ENCODE results near the gene CNGB1.

CNGB1 gene

DNA sequence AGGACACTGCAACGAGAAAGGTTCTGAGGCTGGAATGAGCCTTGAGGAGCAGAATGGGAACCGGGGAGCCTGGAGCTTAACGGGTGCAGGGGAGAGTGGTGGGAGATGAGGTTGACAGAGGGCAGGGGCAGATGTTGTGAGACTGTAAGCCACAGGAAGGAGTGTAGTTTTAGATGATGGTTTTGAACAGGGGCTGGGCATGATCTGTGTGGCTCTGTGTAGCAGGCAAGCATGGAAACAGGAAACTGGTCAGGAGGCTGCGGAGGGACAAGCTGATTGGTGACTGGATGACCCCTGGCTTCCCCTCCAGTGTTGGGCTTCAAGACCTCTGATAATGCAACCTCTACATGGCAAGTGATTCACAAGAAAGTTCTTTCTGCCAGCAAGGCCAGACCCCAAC is 1.4 kb upstream of the CNGB1 start:
- no peak for DNase-seq (ENCODE audit: low read depth in 2 of 2)

DNA sequence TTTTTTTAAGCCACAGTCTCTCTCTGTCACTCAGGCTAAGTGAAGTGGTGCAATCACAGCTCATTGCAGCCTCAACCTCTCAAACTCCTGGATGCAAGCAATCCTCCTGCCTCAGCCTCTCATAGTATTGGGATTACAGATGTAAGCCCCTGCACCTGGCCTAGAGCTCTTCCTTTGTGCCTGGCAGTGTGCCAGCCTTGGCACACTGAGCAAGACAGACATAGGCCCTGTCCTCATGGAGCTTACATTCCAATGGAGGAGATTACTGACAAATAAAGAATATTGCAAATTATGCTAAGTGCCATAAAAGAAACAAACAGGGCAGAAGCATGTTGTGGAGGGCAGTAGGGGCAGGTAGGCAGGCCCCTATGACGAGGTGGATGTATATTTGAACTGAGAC is 920 bp upstream of the CNGB1 start:
- DNase-seq (ENCODE audit: low read depth in 2 of 2) = no peak

DNA sequence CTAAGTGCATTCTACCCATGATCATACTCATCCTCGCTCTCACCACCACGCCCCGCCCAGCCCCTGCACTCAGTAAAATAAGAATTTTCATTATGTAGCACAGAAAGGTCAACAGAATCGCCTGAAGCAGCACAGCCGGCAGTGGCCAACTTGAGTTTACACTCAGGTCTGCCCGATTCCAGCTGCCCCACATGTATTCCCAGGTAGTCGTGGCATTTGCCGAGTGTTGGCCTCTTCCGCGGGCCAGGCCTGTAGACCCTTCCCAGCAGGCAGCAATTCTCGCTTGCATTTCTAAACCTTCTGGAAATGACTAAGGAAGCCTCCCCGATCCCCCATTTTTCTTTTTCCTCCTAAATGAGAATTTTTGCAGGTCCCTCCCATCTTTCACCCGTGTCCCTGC is 609 bp downstream of the CNGB1 start:
- no peak for DNase-seq (ENCODE audit: low read depth in 2 of 2)

DNA sequence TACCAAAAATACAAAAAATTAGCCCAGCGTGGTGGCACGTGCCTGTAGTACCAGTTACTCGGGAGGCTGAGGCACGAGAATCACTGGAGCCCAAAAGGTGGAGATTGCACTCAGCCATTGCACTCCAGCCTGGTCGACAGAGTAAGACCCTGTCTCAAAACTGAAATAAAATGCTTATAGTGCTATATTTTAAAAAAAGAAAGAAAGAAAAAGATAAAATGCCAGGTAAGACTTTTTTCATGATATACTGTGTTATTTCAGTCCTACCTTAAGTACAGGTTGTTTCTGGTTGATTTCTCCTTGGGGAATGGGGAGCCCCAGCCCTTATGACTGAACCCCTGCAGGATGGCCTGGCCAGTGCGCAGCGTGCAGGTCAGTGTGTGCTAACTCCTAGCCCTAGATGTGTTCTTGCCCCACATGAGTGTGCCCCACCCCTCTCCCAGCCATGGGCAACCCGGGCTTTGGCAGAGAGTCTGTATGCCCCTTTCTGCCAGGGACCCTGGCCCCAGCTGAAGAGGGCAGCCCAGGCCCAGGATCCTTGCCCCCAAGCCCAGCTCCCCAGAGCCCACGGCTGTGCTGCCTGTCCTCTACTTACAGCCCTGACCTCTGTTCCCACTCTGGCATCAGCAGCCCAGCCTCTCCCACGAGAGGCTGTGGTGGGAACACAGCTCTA is 1.3 kb downstream of the CNGB1 start:
- DNase-seq (ENCODE audit: low read depth in 2 of 2) = no peak

DNA sequence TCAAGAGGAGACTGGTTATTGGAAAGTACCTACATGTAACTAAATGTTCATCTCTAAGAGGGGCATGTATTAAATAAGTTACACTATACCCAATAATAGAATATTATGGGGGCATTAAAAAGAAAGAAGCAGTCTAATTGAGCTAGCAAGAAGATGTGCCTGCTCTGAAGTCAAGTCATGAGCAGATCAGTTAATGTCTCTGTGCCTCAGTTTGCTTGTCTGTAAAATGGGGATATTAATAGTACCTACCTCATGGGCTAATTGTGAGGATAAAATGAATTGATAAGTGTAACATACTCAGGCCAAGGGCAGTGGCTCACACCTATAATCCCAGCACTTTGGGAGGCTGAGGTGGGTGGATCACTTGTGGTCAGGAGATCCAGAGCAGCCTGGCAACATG is 3.0 kb downstream of the CNGB1 start:
- DNase-seq (ENCODE audit: low read depth in 2 of 2) = no peak

DNA sequence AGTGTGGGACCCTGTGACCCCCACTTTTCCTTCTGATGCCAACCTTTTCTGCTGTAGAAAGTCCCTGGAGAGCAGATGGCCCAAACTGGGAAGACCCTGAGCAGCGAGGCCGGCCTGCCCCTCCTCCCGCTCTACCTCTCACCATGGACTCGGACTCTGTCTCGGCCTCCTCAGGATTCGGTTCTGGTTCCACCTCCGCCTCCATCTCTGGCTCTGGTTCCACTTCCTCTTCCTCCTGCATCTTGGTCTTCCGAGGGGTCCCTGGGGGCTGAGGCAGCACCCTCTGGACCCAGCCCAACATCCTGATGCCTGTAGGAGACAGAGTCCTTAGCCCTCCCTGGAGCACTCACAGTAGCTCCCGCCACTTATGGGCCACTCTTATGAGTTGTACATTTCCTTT is 3.9 kb downstream of the CNGB1 start:
- DNase-seq (ENCODE audit: low read depth in 2 of 2) = no peak

DNA sequence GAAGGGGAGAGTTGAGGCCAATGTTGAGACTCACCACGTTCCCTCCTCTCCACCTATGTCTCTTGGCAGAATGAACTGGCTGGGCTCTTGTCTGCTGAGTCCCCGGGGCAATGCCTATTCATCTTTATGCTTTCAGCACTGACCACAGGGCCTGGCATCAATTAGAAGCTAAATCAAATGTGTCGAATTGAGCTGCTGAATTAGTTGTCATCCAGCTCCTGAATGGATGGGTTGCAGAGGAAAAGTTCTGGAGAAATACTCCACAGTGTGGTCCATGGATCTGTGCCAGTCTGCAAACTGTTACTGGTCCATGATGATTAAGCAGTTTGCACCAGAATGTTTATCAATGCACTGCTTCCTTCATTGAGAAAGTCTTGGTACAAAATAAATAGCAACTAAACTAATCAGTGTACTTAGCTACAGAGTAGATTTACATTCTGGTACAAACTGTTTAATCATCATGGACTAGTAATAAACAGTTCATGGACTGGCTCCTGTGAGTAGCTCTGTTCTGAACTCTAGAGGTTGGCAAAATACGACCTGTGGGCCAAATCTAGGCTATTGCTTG is 4.6 kb downstream of the CNGB1 start:
- no peak for DNase-seq (ENCODE audit: low read depth in 2 of 2)

DNA sequence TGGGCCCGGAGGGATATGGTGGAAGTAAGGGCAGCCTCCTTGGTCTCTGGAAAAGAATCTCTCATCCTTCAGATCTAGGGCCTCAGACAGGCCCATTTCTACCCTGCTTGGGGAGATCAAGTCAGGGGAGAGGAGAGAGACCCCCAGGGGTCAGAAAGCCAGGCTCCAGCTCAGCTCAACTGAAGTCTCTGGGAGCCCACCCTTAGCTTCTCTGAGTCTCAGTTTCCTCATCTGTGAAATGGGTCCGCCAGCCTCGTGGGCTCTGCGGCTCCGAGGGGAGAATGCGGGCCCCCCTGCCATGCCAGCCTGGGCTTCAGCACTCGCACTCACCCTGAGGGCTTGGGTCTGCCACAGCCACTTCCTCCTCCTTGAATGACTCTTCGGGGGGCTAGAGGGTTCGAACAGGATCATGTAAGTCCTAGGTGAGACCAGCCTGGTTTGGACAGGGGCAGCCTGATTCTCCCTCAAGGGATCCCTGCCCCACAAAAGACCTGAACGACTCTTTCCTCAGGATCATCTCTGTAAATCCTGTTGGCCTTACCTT is 6.7 kb downstream of the CNGB1 start:
- DNase-seq (ENCODE audit: low read depth in 2 of 2) = no peak

DNA sequence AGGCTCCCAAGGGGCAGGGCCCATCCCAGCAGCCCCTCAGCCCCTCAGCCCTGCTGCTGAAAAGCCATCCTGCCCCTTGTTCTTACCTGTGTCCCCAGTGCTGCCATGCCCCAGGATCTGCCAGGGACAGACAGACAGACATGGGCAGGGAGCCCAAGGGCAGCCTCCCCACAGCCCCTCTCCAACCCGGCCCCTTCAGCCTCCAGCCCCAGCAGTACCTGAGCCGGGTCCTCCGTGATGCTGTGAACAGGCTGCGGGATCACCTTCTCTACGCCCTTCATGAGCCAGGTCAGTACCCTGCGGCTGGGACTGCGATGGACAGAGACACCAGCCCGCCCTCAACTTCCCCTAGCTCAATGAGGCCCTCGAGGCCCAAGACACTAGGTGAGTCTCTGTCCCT is 8.2 kb downstream of the CNGB1 start:
- DNase-seq (ENCODE audit: low read depth in 2 of 2) = no peak

DNA sequence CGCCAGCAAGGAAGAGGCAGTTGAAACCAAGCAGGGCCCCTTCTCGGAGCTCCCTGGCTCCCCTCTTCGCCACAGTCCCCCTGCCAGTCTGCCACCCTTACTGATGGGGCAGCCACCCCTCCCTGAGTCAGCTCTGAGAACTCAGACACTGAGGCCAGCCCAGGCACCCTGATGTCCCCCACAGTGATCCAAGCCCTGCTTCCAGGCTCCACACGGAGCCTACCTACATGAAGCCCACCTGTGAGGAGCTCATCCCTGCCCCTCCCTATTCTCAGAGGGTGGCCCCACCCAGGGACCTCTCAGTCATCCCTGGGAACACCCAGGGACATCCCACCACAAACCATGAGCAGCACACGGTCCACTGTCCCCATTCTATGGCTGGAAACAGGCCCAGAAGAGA is 8.9 kb downstream of the CNGB1 start:
- DNase-seq (ENCODE audit: low read depth in 2 of 2) = no peak

DNA sequence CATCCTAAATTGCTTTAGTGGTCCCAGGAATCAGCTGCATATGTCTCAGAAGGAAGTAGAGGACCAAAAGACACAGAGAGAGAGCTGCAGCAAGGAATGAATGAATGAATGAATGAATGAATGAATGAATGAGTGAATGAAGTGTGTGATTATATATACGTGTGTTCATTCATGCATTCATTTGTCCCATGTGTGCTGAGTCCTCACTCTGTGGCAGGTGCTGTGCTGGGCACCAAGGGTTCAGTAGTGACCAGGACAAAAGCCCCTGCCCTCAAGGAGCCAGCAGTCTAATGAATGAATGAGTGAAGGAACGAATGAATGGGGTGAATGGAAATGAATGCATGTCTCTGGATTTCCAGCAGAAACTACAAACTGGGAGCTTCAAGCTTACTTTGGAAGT is 9.4 kb downstream of the CNGB1 start:
- no peak for DNase-seq (ENCODE audit: low read depth in 2 of 2)

DNA sequence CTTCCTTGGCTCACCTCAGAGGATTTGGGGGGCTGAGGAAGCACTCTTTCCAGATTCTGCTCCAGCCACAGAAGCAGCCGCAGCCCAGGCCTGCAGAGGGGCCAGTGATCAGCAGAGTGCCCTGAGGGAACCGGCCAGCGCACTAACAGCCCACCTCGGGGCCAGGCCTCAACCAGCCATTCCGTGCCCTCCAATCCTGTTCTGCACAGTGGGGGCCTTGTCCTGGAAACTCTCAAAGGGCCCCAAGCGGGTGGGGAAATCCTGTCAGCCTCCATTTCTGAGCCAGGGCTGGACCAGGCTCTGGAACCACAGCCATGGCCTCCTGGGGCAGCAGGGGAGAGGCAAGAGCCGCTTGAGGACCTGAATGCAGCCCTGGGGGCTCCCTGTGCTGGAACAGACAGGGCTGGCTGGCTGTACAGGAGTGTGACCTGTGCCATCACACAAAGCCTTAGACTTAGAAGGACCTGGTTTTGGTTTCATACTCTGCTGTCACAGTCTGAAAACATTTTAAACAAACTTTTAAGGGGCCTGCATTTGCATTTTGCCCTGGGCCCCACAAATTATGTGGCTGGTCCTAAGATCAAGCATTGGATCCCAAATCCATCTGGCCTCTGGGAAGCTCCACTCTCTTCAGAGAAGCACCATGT is 10.0 kb downstream of the CNGB1 start:
- no peak for DNase-seq (ENCODE audit: low read depth in 2 of 2)

DNA sequence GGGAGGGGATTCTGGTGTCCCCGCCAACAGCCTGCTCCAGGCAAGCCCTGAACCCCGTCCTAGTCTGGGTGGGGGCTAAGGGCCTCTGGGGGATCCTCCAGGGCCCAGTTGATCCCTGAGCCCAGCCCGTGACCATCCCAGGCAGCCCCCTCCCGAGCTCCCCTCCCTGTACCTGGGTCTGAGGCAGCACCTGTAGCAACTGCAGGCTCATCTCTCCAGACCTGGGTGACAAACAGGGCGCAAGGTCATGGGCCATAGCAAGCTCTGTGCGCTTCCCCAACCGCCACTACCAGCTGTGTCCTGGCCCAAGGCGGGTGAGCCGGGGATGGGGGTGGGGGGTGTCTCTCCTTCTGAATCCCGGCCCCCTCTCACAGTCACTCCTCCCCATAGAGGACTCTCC is 10.6 kb downstream of the CNGB1 start:
- no peak for DNase-seq (ENCODE audit: low read depth in 2 of 2)

DNA sequence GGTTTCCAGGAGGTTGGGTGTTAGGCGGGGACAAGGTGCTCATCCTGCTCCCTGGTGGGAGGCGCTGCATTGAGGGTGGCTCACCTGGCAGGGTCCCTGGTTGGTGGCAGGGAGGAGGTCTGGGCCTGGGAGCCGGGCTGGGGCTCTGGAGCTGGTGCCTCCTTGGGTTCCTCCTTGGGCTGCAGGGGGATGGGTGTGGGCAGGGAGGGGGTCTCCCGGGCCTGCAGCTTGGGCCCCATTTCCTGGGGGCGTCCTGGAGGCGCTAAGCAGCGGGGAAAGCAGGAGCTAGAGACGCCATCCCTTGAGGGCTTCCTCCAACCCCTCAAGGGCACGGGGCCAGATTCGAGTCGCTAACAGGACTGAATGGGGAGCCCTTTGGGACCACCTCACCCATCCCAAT is 11.1 kb downstream of the CNGB1 start:
- no peak for DNase-seq (ENCODE audit: low read depth in 2 of 2)

DNA sequence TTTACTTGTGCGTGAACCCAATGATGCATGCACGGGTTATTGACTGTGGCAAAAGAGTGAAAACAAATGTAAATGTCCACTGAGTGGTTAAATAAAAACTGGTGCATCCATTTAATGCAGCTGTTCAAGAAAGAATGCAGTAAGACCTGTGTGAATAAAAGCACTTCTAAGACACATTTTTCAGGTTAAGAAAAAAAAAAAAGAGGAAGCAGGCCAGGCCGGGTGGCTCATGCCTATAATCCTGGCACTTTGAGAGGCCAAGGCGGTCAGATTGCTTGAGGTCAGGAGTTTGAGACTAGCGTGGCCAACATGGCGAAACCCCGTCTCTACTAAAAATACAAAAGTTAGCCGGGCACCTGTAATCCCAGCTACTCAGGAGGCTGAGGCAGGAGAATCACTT is 11.8 kb downstream of the CNGB1 start:
- DNase-seq (ENCODE audit: low read depth in 2 of 2) = no peak

DNA sequence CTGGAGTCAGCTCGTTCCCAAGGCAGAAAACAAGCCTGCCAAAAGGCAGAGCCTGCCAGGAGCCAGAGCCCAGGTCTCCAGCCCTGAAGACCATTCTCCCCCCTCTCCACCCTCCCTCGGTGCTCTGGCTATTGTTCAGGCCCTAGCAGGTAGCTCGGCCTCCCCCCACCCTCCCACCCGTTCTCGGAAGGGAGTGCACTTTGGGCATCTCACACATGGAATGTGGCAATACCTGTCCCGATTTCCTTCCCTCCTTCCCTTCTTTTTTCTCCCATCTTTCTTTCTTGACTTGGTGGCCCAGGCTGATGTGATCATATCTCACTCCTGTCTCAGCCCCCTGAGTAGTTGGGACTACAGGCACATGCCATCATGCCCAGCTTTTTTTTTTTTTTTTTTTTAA is 12.4 kb downstream of the CNGB1 start:
- DNase-seq (ENCODE audit: low read depth in 2 of 2) = no peak

DNA sequence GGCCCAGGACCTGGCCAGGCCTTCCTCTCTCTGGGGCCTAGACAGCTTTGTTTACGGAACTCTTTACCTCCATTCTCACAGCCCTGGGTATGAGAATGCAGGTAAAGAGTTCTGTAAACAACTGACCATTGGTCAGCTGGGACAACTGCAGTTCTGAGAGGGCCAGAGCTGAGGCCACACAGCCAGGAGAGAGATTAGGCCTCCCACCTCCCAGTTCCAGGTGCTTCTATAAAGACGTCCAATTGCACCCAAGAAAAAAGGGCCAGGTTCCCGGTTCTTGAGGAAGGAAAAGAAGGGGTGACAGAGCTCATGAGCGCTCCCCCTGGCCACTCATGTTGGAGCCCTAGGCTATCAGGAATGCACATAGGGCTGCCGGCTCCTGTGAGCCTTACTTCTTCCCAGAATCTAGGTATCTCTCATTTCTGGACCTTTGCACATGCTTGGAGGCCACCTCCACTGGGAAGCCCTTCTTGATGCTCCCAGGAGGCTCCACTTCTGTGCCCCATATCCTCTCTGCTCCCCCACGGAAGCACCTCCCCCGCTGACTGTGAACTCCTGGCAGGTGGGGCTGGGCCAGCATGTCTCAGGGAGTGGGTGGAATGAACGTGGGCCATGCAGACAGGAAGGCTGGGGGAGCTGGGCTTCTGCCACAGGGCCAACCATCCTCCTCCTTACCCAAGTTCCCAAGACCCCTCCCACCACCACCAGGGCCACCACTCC is 13.1 kb downstream of the CNGB1 start:
- DNase-seq (ENCODE audit: low read depth in 2 of 2) = no peak

DNA sequence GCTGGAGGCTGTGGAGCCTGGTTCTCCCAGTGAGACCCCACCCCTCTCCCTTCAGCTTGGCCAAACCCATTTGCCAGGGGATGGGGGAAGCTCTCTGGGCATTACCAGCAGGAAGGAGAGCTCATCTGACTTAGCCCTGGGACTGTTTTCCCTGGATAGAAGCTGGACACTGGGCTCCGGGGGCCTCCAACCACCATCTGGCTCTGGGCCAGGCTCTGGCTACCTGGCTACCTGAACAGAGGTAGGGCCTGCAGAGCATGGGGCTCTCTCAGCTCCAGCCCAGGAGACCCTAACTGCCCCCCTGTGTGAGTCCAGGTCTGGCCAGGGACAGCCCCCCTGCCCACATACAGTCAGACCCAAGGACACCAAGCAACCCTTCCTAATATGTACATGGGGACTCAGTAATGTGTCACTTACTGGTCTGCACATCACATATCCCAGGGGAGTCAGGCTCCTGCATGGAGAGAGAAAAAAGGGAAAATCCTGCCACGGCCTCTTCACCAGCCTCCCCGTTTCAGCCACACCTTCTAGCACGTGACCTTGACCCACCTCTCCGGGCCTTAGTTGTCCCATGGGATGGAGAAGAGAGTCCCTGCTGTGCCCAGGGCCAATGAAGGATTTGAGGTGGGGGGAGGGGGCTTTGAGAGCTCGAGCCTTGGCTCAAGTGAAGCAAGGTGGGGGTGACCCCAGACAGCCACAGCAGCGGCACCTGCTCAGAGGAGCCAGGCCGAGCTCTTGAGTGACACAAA is 13.8 kb downstream of the CNGB1 start:
- no peak for DNase-seq (ENCODE audit: low read depth in 2 of 2)

DNA sequence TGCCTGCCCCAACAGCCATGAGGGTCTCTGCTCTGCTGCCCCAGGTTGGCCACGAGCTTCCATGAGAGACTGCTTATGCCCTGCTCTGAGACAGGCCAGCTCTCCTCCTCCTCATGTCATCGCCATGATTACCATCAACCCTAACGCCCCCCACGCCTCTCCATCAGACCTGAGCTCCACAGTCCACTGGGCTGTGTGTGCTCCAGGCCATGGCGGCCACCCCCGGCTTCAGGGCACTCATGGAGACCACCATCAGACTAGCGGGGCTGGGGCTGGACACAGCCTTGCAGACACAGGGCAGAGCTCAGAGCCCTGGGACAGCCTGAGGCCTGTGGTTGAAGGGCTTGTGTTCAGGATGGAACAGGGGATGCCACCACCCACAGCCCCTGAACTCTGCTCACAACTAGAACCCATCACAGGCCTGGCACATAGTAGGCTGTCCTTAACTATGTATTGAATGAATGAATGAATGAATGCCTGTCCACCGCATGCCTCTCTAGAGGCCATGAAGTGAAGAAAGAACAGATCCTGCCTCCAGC is 14.6 kb downstream of the CNGB1 start:
- no peak for DNase-seq (ENCODE audit: low read depth in 2 of 2)

DNA sequence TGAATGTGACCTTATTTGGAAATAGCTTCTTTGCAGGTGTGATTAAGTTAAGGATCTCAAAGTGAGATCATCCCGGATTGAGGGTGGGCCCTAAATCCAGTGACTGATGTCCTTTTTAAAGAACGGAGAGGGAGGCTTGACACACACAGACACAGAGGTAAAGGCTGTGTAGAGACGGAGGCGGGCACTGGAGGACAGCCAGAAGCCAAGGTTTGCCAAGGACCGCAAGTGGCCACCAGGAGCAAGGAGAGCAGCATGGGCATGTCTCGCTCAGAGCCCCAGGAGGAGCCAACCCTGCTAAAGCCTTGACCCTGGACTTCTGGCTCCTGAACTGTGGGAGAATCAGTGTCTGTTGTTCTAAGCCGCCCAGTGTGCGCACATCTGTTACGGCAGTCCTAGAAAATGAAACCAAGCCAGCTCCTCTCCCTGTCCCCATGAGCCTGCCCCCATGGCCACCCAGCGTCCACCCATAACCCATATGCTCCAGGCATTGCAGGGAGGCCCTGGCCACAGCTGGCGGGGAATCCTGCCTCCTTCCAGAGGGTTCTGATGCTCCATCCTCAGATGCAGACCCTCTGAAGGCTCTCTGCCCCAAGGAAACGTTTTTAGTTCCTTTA is 15.2 kb downstream of the CNGB1 start:
- no peak for DNase-seq (ENCODE audit: low read depth in 2 of 2)

DNA sequence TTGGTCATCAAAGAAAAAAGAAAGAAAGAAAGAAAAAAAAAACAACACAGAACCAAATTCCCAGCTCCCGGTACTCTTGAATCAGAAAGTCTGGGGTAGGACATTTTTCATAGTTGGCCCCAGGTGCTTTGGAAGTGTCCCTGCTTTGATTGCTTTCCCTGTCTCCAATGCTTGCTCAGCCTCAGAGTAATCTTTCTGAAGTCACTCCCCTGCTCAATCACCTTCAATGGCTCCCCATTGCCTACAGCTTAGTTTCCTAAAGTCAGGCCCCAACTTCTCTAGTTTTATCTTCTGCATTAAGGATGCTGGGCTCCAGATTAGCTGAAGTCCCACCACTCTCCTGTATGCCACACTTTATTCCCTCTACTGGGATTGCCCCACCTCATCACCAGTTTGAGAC is 17.1 kb downstream of the CNGB1 start:
- DNase-seq (ENCODE audit: low read depth in 2 of 2) = no peak

Measured in activated CD8-positive, alpha-beta memory T cell treated with anti-CD3 and anti-CD28 coated beads for 4 hours (primary cell).